Measurements from ENCODE around the gene ELFN1. TPM values are rescaled to one million over a fixed set of nuclear protein-coding genes. Genes with fewer than 3 reads are reported as not detected.
A peak's percentile ranks its signal among the peaks of the same experiment; 100 is the strongest.

ELFN1 gene
- total RNA-seq, 4 donors from 2014 or later: 0.12 to 1.0 (median 0.46) TPM

GRCh38 chr7:1693991-1694524, 24.0 kb downstream of the ELFN1 start:
- peak in 1 of 2 donors; percentile 5 for DNase-seq
- no peak overlapping the region for H3K4me3 ChIP-seq
- TF ChIP-seq POLR2A (IDR thresholded peaks at IDR 0.05) (no peak), CTCF (IDR thresholded peaks at IDR 0.05 in 4 of 5, conservative IDR thresholded peaks at IDR 0.05 in 1 of 5) (no peak)
- in situ Hi-C loops (cut with MboI; ENCODE audit: low sequenced_read_pairs in 4 of 4): no loop called here
- intact Hi-C loops (cut with DNase I; ENCODE audit: low total_unique reads): no loop called here
- no peak overlapping the region for H3K27ac ChIP-seq
- peaks cover 6% of the 10 kb centered on the region in 2 donors for H3K4me1 ChIP-seq
- no peaks in the 10 kb centered on the region for H3K36me3 ChIP-seq
- peaks cover 0 to 12% (median 4%) of the 10 kb centered on the region in 3 donors for H3K27me3 ChIP-seq
- no peaks in the 10 kb centered on the region for H3K9me3 ChIP-seq
- ATAC-seq: no peak

- Histone ChIP-seq H3K4me1 (peaks cover 6% of the 10 kb centered on the region in 2 donors), H3K4me3 (no peak overlapping the region), H3K36me3 (no peaks in the 10 kb centered on the region), H3K9me3 (no peaks in the 10 kb centered on the region), H3K27ac (no peak overlapping the region), H3K27me3 (peaks cover 0 to 12% (median 4%) of the 10 kb centered on the region in 3 donors)
- ATAC-seq (no peak), DNase-seq (peak in 1 of 2 donors; percentile 8)
- TF ChIP-seq CTCF (IDR thresholded peaks at IDR 0.05 in 4 of 5, conservative IDR thresholded peaks at IDR 0.05 in 1 of 5) (no peak), POLR2A (IDR thresholded peaks at IDR 0.05) (no peak)
- intact Hi-C loops (cut with DNase I; ENCODE audit: low total_unique reads) (no loop called here), in situ Hi-C loops (cut with MboI; ENCODE audit: low sequenced_read_pairs in 4 of 4) (no loop called here)
Measured at GRCh38 chr7:1694611-1695511, 24.8 kb downstream of the ELFN1 start.

- ATAC-seq: no peak
- intact Hi-C loops (cut with DNase I; ENCODE audit: low total_unique reads): no loop called here
- in situ Hi-C loops (cut with MboI; ENCODE audit: low sequenced_read_pairs in 4 of 4): no loop called here
- peak in 1 of 2 donors; percentile 4 for DNase-seq
- H3K36me3 ChIP-seq: no peaks in the 10 kb centered on the region
- TF ChIP-seq CTCF (IDR thresholded peaks at IDR 0.05 in 4 of 5, conservative IDR thresholded peaks at IDR 0.05 in 1 of 5) (no peak), POLR2A (IDR thresholded peaks at IDR 0.05) (no peak)
- no peak overlapping the region for H3K4me3 ChIP-seq
- H3K4me1 ChIP-seq: peaks cover 6% of the 10 kb centered on the region in 2 donors
- H3K27ac ChIP-seq: no peak overlapping the region
- peaks cover 0 to 12% (median 4%) of the 10 kb centered on the region in 3 donors for H3K27me3 ChIP-seq
- H3K9me3 ChIP-seq: no peaks in the 10 kb centered on the region
Measured at GRCh38 chr7:1695800-1696454, 25.9 kb downstream of the ELFN1 start.

GRCh38 chr7:1696671-1697498, 26.8 kb downstream of the ELFN1 start:
- no peak for ATAC-seq
- Histone ChIP-seq H3K27ac (no peak overlapping the region), H3K27me3 (peaks cover 0 to 12% (median 4%) of the 10 kb centered on the region in 3 donors), H3K9me3 (no peaks in the 10 kb centered on the region), H3K4me1 (peaks cover under 1 to 6% of the 10 kb centered on the region in 2 donors), H3K36me3 (no peaks in the 10 kb centered on the region), H3K4me3 (no peak overlapping the region)
- DNase-seq: peak in 1 of 2 donors; percentile 5
- intact Hi-C loops (cut with DNase I; ENCODE audit: low total_unique reads): no loop called here
- in situ Hi-C loops (cut with MboI; ENCODE audit: low sequenced_read_pairs in 4 of 4): no loop called here
- TF ChIP-seq CTCF (IDR thresholded peaks at IDR 0.05 in 4 of 5, conservative IDR thresholded peaks at IDR 0.05 in 1 of 5): no peak
- no peak for TF ChIP-seq POLR2A (IDR thresholded peaks at IDR 0.05)

Measured in gastrocnemius medialis (tissue), 4 donors.